ENCODE measurements around the gene DYNC1H1. TPM values are rescaled to one million over a fixed set of nuclear protein-coding genes. Genes with fewer than 3 reads are reported as not detected.

DYNC1H1 gene
- polyA plus RNA-seq, 1 donor (not counting 4 experiments of a cell fraction or from before 2014, with no cell fraction given) = 166 TPM

DNA sequence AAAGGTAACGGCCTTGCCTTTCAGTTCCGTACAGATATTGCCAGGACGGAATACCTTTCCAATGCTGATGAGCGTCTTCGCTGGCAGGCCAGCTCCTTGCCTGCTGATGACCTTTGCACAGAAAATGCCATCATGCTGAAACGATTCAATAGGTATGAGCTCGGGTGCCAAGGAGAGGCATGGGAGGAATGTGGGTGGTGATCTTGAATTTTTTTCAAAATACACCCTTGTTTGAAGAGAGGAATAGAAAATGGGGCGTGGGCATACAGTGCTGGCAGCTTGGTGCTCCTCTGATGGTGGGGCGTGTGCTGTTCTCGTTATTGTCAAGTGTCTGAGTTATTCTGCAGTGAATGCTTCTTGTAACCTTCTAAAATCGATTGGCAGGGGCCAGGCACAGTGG is 69.9 kb downstream of the DYNC1H1 start:
- H3K4me2 ChIP-seq (ENCODE audit: control insufficient read depth, extremely low read depth, insufficient read depth, low read depth, low read length) = no peak overlapping the region
- no peaks in the 10 kb centered on the region for H3K9me3 ChIP-seq (ENCODE audit: control insufficient read depth, low read depth, low read length)
- no peak overlapping the region for H3K9ac ChIP-seq (ENCODE audit: control insufficient read depth, extremely low read depth, insufficient read depth, low read length)
- H3K79me2 ChIP-seq (ENCODE audit: control insufficient read depth, insufficient read depth, low read length) = no peaks in the 10 kb centered on the region
- H2AFZ ChIP-seq (ENCODE audit: control insufficient read depth, low read length) = no peak overlapping the region
- no peak overlapping the region for H3K27ac ChIP-seq (ENCODE audit: control insufficient read depth, insufficient read depth, low read length)
- H3K27me3 ChIP-seq (ENCODE audit: control insufficient read depth, extremely low read depth, insufficient read depth, low read length) = no peaks in the 10 kb centered on the region
- H3K36me3 ChIP-seq (ENCODE audit: control insufficient read depth in 2 of 2, extremely low read depth in 1 of 2, insufficient read depth in 2 of 2, low read length in 2 of 2) = peaks cover 50 to 67% of the 10 kb centered on the region in 2 experiments
- no peaks in the 10 kb centered on the region for H3K4me1 ChIP-seq (ENCODE audit: control insufficient read depth, extremely low read depth, insufficient read depth, low read length)
- no peak for DNase-seq (ENCODE audit: low read depth, low spot score)
- no peak for TF ChIP-seq EZH2 (IDR thresholded peaks at IDR 0.05; ENCODE audit: low read length)
- TF ChIP-seq, protein P1, sequence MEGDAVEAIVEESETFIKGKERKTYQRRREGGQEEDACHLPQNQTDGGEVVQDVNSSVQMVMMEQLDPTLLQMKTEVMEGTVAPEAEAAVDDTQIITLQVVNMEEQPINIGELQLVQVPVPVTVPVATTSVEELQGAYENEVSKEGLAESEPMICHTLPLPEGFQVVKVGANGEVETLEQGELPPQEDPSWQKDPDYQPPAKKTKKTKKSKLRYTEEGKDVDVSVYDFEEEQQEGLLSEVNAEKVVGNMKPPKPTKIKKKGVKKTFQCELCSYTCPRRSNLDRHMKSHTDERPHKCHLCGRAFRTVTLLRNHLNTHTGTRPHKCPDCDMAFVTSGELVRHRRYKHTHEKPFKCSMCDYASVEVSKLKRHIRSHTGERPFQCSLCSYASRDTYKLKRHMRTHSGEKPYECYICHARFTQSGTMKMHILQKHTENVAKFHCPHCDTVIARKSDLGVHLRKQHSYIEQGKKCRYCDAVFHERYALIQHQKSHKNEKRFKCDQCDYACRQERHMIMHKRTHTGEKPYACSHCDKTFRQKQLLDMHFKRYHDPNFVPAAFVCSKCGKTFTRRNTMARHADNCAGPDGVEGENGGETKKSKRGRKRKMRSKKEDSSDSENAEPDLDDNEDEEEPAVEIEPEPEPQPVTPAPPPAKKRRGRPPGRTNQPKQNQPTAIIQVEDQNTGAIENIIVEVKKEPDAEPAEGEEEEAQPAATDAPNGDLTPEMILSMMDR (optimal IDR thresholded peaks at IDR 0.05 in 1 of 3, IDR thresholded peaks at IDR 0.05 in 1 of 3, conservative IDR thresholded peaks at IDR 0.05 in 1 of 3; ENCODE audit: extremely low read depth in 1 of 3, insufficient read depth in 2 of 3, low read length in 3 of 3) = no peak
- H4K20me1 ChIP-seq (ENCODE audit: control insufficient read depth, extremely low read depth, insufficient read depth, low read length) = no peaks in the 10 kb centered on the region
- no peak for FAIRE-seq
- no peak overlapping the region for H3K4me3 ChIP-seq (ENCODE audit: control insufficient read depth in 2 of 3, extremely low read depth in 1 of 3, insufficient read depth in 2 of 3, low read depth in 1 of 3, low read length in 3 of 3)
- H3K9me1 ChIP-seq (ENCODE audit: control insufficient read depth, extremely low read depth, insufficient read depth, low read length) = no peaks in the 10 kb centered on the region
- dilution Hi-C loops (cut with MboI; ENCODE audit: extremely low pct_ligation_motif_present, low sequenced_read_pairs) = no loop called here

DNA sequence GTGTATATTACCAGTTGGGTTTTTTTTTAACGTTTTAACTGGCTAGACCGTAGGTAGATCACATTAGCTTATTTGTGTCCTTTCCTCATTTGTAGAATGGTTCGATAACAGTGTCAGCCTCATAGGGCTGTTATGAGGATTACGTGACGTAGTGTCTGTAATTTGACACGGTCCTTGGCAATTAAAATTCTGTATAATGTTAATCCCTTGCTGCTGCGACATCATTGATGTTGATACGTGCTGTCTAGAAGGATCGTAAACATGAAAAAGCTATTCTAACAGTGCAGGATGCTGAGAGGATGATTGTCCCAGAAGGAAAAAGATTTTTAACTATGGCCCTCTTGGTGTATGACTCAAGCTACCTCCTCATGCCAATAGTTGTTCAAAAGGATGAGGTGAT is 71.5 kb downstream of the DYNC1H1 start:
- Histone ChIP-seq H3K4me3 (ENCODE audit: control insufficient read depth in 2 of 3, extremely low read depth in 1 of 3, insufficient read depth in 2 of 3, low read depth in 1 of 3, low read length in 3 of 3) (no peak overlapping the region), H3K36me3 (ENCODE audit: control insufficient read depth in 2 of 2, extremely low read depth in 1 of 2, insufficient read depth in 2 of 2, low read length in 2 of 2) (peaks cover 51 to 65% of the 10 kb centered on the region in 2 experiments), H4K20me1 (ENCODE audit: control insufficient read depth, extremely low read depth, insufficient read depth, low read length) (no peaks in the 10 kb centered on the region), H3K79me2 (ENCODE audit: control insufficient read depth, insufficient read depth, low read length) (no peaks in the 10 kb centered on the region), H2AFZ (ENCODE audit: control insufficient read depth, low read length) (no peak overlapping the region), H3K9ac (ENCODE audit: control insufficient read depth, extremely low read depth, insufficient read depth, low read length) (no peak overlapping the region), H3K9me1 (ENCODE audit: control insufficient read depth, extremely low read depth, insufficient read depth, low read length) (no peaks in the 10 kb centered on the region), H3K27me3 (ENCODE audit: control insufficient read depth, extremely low read depth, insufficient read depth, low read length) (no peaks in the 10 kb centered on the region), H3K4me1 (ENCODE audit: control insufficient read depth, extremely low read depth, insufficient read depth, low read length) (no peaks in the 10 kb centered on the region), H3K27ac (ENCODE audit: control insufficient read depth, insufficient read depth, low read length) (no peak overlapping the region), H3K9me3 (ENCODE audit: control insufficient read depth, low read depth, low read length) (no peaks in the 10 kb centered on the region), H3K4me2 (ENCODE audit: control insufficient read depth, extremely low read depth, insufficient read depth, low read depth, low read length) (no peak overlapping the region)
- FAIRE-seq (no peak), DNase-seq (ENCODE audit: low read depth, low spot score) (no peak)
- dilution Hi-C loops (cut with MboI; ENCODE audit: extremely low pct_ligation_motif_present, low sequenced_read_pairs) = no loop called here
- TF ChIP-seq, protein P1 (optimal IDR thresholded peaks at IDR 0.05 in 1 of 3, IDR thresholded peaks at IDR 0.05 in 1 of 3, conservative IDR thresholded peaks at IDR 0.05 in 1 of 3; ENCODE audit: extremely low read depth in 1 of 3, insufficient read depth in 2 of 3, low read length in 3 of 3) = no peak
- TF ChIP-seq EZH2 (IDR thresholded peaks at IDR 0.05; ENCODE audit: low read length) = no peak
